ENCODE measurements around the gene NOTUM.

Gene NOTUM

DNA sequence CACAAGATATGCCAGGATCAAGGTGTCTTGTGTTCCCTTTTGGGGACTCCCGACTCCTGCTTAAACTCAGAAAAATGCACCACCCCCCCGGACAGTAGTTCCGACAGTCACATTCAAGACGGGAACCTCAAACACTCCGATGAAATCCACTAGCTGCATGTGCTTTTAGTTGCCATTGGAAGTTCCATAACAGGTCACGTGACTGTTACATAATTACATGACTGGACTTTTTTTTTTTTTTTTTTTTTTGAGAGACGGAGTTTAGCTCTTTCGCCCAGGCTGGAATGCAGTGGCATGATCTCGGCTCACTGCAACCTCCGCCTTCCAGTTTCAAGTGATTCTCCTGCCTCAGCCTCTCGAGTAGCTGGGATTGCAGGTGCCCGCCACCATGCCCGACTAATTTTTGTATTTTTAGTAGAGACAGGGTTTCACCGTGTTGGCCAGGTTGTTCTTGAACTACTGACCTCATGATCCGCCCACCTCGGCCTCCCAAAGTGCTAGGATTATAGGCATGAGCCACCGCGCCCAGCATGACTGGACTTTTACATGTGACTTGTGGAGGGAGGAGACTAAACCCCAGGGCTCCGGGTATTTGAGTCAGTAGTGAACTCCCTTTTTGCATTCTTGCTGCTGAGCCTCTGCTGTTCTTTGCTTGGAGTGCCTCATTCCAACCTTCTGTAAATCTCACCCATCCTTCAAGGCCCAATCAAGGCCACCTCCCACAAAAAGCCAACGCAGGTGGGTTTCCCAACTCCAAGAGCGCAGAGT, 44.6 kb downstream of the NOTUM start:
- H3K4me3 Mint-ChIP-seq, result peak overlapping the region; percentile 95
- no peaks in the 10 kb centered on the region for H3K9me3 Mint-ChIP-seq
- peak overlapping the region; percentile 74 for H3K27ac Mint-ChIP-seq
- no peak for DNase-seq (ENCODE audit: low spot score)
- peaks cover 43% of the 10 kb centered on the region for H3K36me3 Mint-ChIP-seq (ENCODE audit: low read depth)
- H3K27me3 Mint-ChIP-seq (ENCODE audit: low read depth), result no peaks in the 10 kb centered on the region
- peaks cover 32% of the 10 kb centered on the region for H3K4me1 Mint-ChIP-seq (ENCODE audit: low read depth)

DNA sequence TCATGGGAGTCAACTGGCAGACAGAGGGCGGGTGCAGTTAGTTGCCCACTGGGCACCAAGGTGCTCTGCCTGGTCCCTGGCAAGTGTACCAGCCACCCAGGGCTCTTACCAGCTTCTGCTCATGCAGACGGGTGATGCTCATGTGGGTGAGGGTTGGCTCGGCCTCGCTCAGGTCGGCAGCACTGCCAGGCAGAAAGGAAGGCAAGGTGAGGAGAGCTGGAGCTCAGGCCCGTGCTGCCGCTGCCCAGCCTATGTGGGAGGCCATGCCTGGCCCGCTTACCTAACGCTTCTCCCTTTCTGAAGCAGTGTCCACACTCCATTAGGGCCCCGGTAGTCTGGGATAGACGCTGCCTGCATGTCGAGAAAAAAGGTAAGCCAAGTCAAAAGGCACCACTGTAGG, 45.7 kb downstream of the NOTUM start:
- Mint-ChIP-seq H3K36me3 (ENCODE audit: low read depth) (peaks cover 40% of the 10 kb centered on the region), H3K27ac (no peak overlapping the region), H3K9me3 (no peaks in the 10 kb centered on the region), H3K27me3 (ENCODE audit: low read depth) (no peaks in the 10 kb centered on the region), H3K4me3 (no peak overlapping the region), H3K4me1 (ENCODE audit: low read depth) (peaks cover 32% of the 10 kb centered on the region)
- DNase-seq (ENCODE audit: low spot score), result no peak

DNA sequence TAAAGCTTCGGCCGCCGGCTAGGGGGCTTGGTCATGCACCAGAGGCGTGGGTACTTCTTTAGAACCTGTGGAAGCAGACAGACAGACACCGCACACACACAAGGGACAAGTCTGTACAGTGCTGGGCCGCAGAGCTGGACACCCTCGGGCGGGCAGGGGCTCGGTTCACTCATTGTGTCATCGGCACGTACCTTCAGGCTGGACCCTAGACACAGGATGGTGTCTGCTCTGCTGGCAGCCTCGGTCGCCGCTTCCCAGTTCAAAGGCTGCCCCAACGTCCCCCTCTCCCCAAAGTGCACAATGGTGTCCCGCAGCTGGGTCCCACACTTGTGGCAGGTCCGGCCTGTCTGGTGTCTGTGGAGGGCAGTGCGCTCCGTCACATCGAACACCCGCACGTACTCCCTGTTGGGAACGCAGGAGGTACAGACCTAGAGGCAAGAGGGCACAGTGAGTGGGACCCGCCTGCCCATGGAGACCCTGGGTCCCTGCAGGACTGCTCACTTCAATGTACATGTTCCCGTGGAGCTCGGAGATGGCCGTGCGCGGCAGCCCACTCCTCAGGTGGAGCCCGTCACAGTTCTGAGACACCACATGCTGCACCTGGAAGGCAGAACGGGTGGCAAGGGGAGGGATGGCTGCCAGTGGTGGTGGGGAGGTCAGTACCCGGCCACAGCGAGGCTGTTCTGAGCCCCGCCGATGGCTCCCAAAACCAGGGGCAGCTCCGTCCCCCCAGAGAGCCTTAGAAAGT, 46.7 kb downstream of the NOTUM start:
- no peaks in the 10 kb centered on the region for H3K27me3 Mint-ChIP-seq (ENCODE audit: low read depth)
- no peak for DNase-seq (ENCODE audit: low spot score)
- peaks cover 39% of the 10 kb centered on the region for H3K36me3 Mint-ChIP-seq (ENCODE audit: low read depth)

DNA sequence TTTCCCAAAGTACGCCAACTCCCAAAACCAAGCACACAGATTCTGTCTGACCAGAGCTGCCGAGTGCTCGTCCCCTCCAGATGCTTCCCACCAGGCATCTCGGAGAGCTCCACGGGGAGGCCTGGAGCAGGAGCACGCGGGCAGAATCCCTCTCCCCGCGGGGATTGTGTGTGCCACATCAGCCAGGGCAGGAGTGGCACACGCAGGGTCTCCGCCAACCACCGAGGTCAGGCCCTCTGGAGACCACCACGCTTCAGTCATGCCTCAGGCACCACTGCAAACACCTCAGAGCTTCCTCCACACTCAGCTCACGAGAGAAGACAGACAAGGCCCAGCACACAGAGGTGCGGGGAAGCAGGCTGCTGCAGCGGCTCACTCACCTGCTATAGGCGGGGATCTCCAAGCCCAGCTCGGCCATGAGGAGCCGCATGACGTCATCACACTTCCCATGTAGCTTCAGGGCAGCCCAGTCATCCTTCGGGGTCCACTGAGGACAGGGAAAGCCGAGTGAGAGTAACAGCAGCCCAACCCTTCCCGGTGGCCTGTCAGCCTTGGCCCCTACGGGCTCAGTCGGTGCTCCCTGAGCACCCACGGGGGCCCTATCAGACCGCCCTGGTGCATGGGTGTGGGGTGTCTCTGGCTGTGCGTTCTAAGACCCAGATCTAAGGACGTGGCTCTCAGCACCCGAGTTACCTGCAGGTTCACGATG, 47.4 kb downstream of the NOTUM start:
- Mint-ChIP-seq H3K9me3 (no peaks in the 10 kb centered on the region), H3K4me1 (ENCODE audit: low read depth) (peaks cover 28% of the 10 kb centered on the region), H3K27ac (peak overlapping the region; percentile 17), H3K4me3 (no peak overlapping the region), H3K36me3 (ENCODE audit: low read depth) (peaks cover 36% of the 10 kb centered on the region), H3K27me3 (ENCODE audit: low read depth) (no peaks in the 10 kb centered on the region)
- no peak for DNase-seq (ENCODE audit: low spot score)

More for the DNA sequence above, 46.7 kb downstream of the NOTUM start:
- no peak overlapping the region for H3K27ac Mint-ChIP-seq
- H3K9me3 Mint-ChIP-seq, result no peaks in the 10 kb centered on the region
- no peak overlapping the region for H3K4me3 Mint-ChIP-seq
- H3K4me1 Mint-ChIP-seq (ENCODE audit: low read depth), result peaks cover 33% of the 10 kb centered on the region

DNA sequence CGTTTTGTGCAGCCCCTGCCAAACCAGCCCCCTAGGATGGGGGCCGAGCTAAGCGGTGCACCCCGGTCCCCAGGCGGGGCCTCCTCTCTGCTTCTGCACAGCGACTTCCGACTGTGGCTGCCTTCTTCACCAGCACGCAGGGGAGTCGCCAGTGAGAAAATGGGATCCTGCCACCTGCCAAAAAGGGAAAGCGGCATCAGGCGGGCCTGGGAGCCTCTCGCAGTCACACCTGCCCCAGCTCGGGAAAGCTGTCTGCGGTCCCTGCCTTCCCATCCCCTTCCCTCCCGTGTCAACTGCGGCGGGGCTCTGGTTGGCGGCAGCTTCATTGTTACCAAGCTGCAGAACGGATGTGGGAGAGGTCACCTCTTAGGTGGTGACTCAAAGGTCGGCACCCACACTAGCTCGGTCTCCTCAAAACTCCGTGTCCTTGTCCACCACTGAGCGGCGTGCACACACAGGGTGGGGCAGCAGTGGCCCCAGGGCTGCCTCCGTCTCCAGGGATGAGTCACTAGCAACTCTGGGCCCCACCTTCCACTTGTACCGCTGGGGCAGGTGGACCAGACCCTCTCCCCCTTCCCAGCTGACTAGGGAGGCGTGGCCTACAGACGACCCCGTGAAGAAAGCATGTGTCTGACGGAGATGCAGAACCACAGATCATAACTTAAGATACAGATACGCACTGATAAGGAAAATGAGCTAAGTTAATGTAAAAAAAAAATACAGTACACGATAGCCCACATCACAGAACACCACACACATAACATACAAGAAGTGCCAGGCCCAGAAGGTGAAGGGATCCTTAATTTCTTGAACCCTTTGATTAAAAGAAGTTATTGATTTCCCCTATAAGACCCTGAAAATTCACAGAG, 48.3 kb downstream of the NOTUM start:
- H3K27ac Mint-ChIP-seq, result peak overlapping the region; percentile 17
- H3K27me3 Mint-ChIP-seq (ENCODE audit: low read depth), result no peaks in the 10 kb centered on the region
- DNase-seq (ENCODE audit: low spot score), result no peak
- H3K36me3 Mint-ChIP-seq (ENCODE audit: low read depth), result peaks cover 36% of the 10 kb centered on the region
- H3K4me3 Mint-ChIP-seq, result peak overlapping the region; percentile 50
- H3K4me1 Mint-ChIP-seq (ENCODE audit: low read depth), result peaks cover 24% of the 10 kb centered on the region
- H3K9me3 Mint-ChIP-seq, result no peaks in the 10 kb centered on the region

GRCh38 chr17:81911969-81912368, 49.0 kb downstream of the NOTUM start:
- Mint-ChIP-seq H3K27me3 (ENCODE audit: low read depth) (no peaks in the 10 kb centered on the region), H3K36me3 (ENCODE audit: low read depth) (peaks cover 32% of the 10 kb centered on the region), H3K4me1 (ENCODE audit: low read depth) (peaks cover 19% of the 10 kb centered on the region), H3K4me3 (peak overlapping the region; percentile 50), H3K9me3 (no peaks in the 10 kb centered on the region), H3K27ac (no peak overlapping the region)
- DNase-seq (ENCODE audit: low spot score), result no peak

GRCh38 chr17:81911277-81911961, 49.6 kb downstream of the NOTUM start, which contains the start of gene PCYT2:
TSS of gene PCYT2 (minus strand) at chr17:81911399. CDS start at chr17:81911355, 44 bp downstream.
- DNase-seq (ENCODE audit: low spot score), result peak; percentile 91
- H3K4me3 Mint-ChIP-seq, result peak within 1 kb of the TSS; percentile 87
- H3K36me3 Mint-ChIP-seq (ENCODE audit: low read depth), result peaks cover 34% of the 10 kb centered on the region
- H3K27me3 Mint-ChIP-seq (ENCODE audit: low read depth), result no peaks in the 10 kb centered on the region
- no peaks in the 10 kb centered on the region for H3K9me3 Mint-ChIP-seq
- peaks cover 16% of the 10 kb centered on the region for H3K4me1 Mint-ChIP-seq (ENCODE audit: low read depth)
- H3K27ac Mint-ChIP-seq, result peak within 1 kb of the TSS; percentile 75

DNA sequence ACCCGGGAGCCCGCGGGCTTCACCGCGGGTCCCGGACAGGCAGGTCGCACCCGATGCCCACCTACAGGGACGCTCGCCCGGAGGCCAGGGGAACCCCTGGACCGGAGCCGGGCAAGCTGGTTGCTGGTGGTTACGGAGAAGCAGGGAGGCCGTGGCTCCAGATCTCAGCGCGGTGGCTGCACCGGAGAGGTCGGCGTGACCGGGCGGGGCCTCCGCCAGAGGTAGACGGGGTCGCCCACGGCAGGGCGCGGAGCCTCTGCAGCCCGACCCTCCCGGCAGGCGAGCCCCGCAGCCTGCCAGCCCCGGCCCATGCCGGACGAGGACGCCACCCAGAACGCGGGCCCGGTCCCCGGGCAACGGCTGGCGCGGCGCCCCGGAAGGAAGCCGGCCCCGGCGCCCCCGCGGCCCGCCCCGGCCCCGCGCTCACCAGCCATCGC, 50.1 kb downstream of the NOTUM start:
- Mint-ChIP-seq H3K4me1 (ENCODE audit: low read depth) (peaks cover 13% of the 10 kb centered on the region), H3K4me3 (peak overlapping the region; percentile 87), H3K27me3 (ENCODE audit: low read depth) (no peaks in the 10 kb centered on the region), H3K9me3 (no peaks in the 10 kb centered on the region), H3K36me3 (ENCODE audit: low read depth) (peaks cover 34% of the 10 kb centered on the region), H3K27ac (peak overlapping the region; percentile 75)
- no peak for DNase-seq (ENCODE audit: low spot score)

GRCh38 chr17:81909966-81910839, 50.8 kb downstream of the NOTUM start:
- no peaks in the 10 kb centered on the region for H3K27me3 Mint-ChIP-seq (ENCODE audit: low read depth)
- H3K4me3 Mint-ChIP-seq, result peak overlapping the region; percentile 87
- no peak for DNase-seq (ENCODE audit: low spot score)
- H3K27ac Mint-ChIP-seq, result peak overlapping the region; percentile 75
- peaks cover 30% of the 10 kb centered on the region for H3K36me3 Mint-ChIP-seq (ENCODE audit: low read depth)
- H3K4me1 Mint-ChIP-seq (ENCODE audit: low read depth), result peaks cover 13% of the 10 kb centered on the region
- no peaks in the 10 kb centered on the region for H3K9me3 Mint-ChIP-seq

DNA sequence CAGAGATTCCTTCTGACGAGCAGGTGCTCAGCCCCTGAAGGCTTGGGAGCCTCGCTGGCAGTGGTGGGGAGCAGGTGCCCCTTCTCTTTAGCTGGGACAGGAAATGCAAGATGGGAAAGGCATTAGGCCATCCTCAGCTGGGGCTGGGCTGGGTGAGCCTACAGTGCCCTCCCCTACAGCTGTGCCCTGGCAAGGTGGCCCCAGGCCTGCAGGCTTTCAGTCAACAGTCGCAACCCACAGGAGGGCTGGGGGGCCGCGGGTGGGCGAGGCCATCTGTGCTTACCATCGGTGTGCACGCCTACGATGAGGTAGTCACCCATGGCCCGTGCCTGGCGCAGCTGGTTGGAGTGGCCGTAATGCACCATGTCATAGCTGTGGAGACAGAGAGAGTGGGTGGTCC, 51.8 kb downstream of the NOTUM start:
- H3K4me3 Mint-ChIP-seq, result peak overlapping the region; percentile 38
- no peak for DNase-seq (ENCODE audit: low spot score)
- H3K27ac Mint-ChIP-seq, result no peak overlapping the region
- no peaks in the 10 kb centered on the region for H3K9me3 Mint-ChIP-seq
- peaks cover 25% of the 10 kb centered on the region for H3K36me3 Mint-ChIP-seq (ENCODE audit: low read depth)
- H3K4me1 Mint-ChIP-seq (ENCODE audit: low read depth), result peaks cover 13% of the 10 kb centered on the region
- H3K27me3 Mint-ChIP-seq (ENCODE audit: low read depth), result no peaks in the 10 kb centered on the region

GRCh38 chr17:81908793-81909192, 52.2 kb downstream of the NOTUM start:
- no peak for DNase-seq (ENCODE audit: low spot score)
- Mint-ChIP-seq H3K27me3 (ENCODE audit: low read depth) (no peaks in the 10 kb centered on the region), H3K27ac (no peak overlapping the region), H3K9me3 (no peaks in the 10 kb centered on the region), H3K4me3 (no peak overlapping the region), H3K4me1 (ENCODE audit: low read depth) (peaks cover 13% of the 10 kb centered on the region), H3K36me3 (ENCODE audit: low read depth) (peaks cover 24% of the 10 kb centered on the region)

Data from T-helper 2 cell treated with Interferon-gamma antibody and Interleukin-4, amounts not matched to agents 5 μg/mL and 100 μg/mL, for 36 hours (primary cell).